Upper lobe of right lung (tissue), 1 donor: Measurements from ENCODE around the gene CAMK1D. TPM values are rescaled to one million over a fixed set of nuclear protein-coding genes. Genes with fewer than 3 reads are reported as not detected.

ENCODE experiments used
- ATAC-seq: fragments of 200-7000 bp; cut with Tn5 transposase; one replicate; pipeline ENCODE4 v1.9.1; 2020; ENCODE audit warnings: mild to moderate bottlenecking, moderate library complexity
- DNase-seq: peaks from one replicate; pipeline ENCODE4 v3.0.0-alpha.2; 2020
- H3K27ac ChIP-seq: fragments of 200-600 bp; one replicate; pipeline ENCODE4 v1.8.0; 2022
- H3K27me3 ChIP-seq: fragments of 200-600 bp; one replicate; pipeline ENCODE4 v1.8.0; 2022; ENCODE audit warnings: mild to moderate bottlenecking
- H3K36me3 ChIP-seq: fragments of 200-600 bp; one replicate; pipeline ENCODE4 v1.8.0; 2022
- H3K4me1 ChIP-seq: fragments of 200-600 bp; one replicate; pipeline ENCODE4 v1.8.0; 2022
- H3K4me3 ChIP-seq: fragments of 200-600 bp; one replicate; pipeline ENCODE4 v1.8.0; 2022; ENCODE audit warnings: mild to moderate bottlenecking
- H3K9me3 ChIP-seq: fragments of 200-600 bp; one replicate; pipeline ENCODE4 v1.8.0; 2022
- CTCF ChIP-seq: fragments of 200-600 bp; IDR thresholded peaks from one replicate; pipeline ENCODE4 v1.8.0; 2022; ENCODE audit warnings: antibody characterized with exemption
- intact Hi-C: fragments of 100-400 bp; cut with DNase I; formaldehyde crosslinking; loops from one replicate; pipeline ENCODE4 v1.11.0; 2022
- total RNA-seq: library from RNA; stranded (reverse); fragmentation: NEBNext Ultra II Directional; extraction: Animal tissue kit (Norgen Biotek cat#: 25700); gene quantifications from one replicate; pipeline ENCODE4 v1.2.1, GENCODE V29; 2021
- donor health status: DM: no; HTN: yes; CAD: no; lungs with severe emphysema.

The CAMK1D gene
- total RNA-seq, 1 donor from 2014 or later = 17.1 TPM

- peaks cover 5% of the 10 kb centered on the region for H3K4me1 ChIP-seq
- H3K4me3 ChIP-seq = no peak overlapping the region
- no peak for ATAC-seq
- no peak for TF ChIP-seq CTCF
- H3K9me3 ChIP-seq = no peaks in the 10 kb centered on the region
- intact Hi-C loops = no loop called here
- DNase-seq = no peak
- H3K27me3 ChIP-seq = no peaks in the 10 kb centered on the region
- H3K27ac ChIP-seq = no peak overlapping the region
- no peaks in the 10 kb centered on the region for H3K36me3 ChIP-seq
Measured at GRCh38 chr10:12834116-12834665, 484.8 kb downstream of the CAMK1D start.

- H3K4me3 ChIP-seq = no peak overlapping the region
- no peaks in the 10 kb centered on the region for H3K9me3 ChIP-seq
- ATAC-seq = no peak
- intact Hi-C loops = no loop called here
- H3K27me3 ChIP-seq = no peaks in the 10 kb centered on the region
- no peak for DNase-seq
- H3K36me3 ChIP-seq = no peaks in the 10 kb centered on the region
- peaks cover 5% of the 10 kb centered on the region for H3K4me1 ChIP-seq
- H3K27ac ChIP-seq = no peak overlapping the region
- no peak for TF ChIP-seq CTCF
Measured at GRCh38 chr10:12834721-12835120, 485.4 kb downstream of the CAMK1D start.

- Histone ChIP-seq H3K36me3 (no peaks in the 10 kb centered on the region), H3K27ac (no peak overlapping the region), H3K27me3 (no peaks in the 10 kb centered on the region), H3K9me3 (no peaks in the 10 kb centered on the region), H3K4me1 (peaks cover 10% of the 10 kb centered on the region), H3K4me3 (no peak overlapping the region)
- intact Hi-C loops = no loop called here
- TF ChIP-seq CTCF = no peak
- ATAC-seq = no peak
- DNase-seq = no peak
Measured at GRCh38 chr10:12835709-12836108, 486.4 kb downstream of the CAMK1D start.

GRCh38 chr10:12838366-12838765, 489.0 kb downstream of the CAMK1D start:
- H3K27me3 ChIP-seq = no peaks in the 10 kb centered on the region
- TF ChIP-seq CTCF = no peak
- H3K4me1 ChIP-seq = peaks cover 10% of the 10 kb centered on the region
- H3K27ac ChIP-seq = no peak overlapping the region
- no peaks in the 10 kb centered on the region for H3K36me3 ChIP-seq
- no peak for ATAC-seq
- H3K4me3 ChIP-seq = no peak overlapping the region
- intact Hi-C loops = no loop called here
- no peak for DNase-seq
- H3K9me3 ChIP-seq = no peaks in the 10 kb centered on the region

- TF ChIP-seq CTCF = no peak
- DNase-seq (no peak), ATAC-seq (no peak)
- H3K36me3 ChIP-seq = no peaks in the 10 kb centered on the region
- intact Hi-C loops = no loop called here
- no peaks in the 10 kb centered on the region for H3K9me3 ChIP-seq
- H3K4me1 ChIP-seq = peaks cover 10% of the 10 kb centered on the region
- H3K4me3 ChIP-seq = no peak overlapping the region
- no peaks in the 10 kb centered on the region for H3K27me3 ChIP-seq
- H3K27ac ChIP-seq = no peak overlapping the region
Measured at GRCh38 chr10:12838995-12839927, 489.9 kb downstream of the CAMK1D start.
